ENCODE data around the gene EIF5B. TPM values are rescaled to one million over a fixed set of nuclear protein-coding genes. Genes with fewer than 3 reads are reported as not detected.
"Not testable (repeated sequence)": the region's sequence is repeated elsewhere in the genome, so short reads cannot be mapped to it uniquely, and the experiment has no call there.

EIF5B gene
- polyA plus RNA-seq, 1 experiment, result 4.8 TPM

GRCh38 chr2:99342536-99342935, 5.3 kb downstream of the EIF5B start:
- CTCF ChIA-PET, result no interaction called here
- no peak overlapping the region for H3K4me3 ChIP-seq (ENCODE audit: low read depth, low read length)
- H3K27me3 ChIP-seq (ENCODE audit: control insufficient read depth, insufficient read depth, low read length), result no peaks in the 10 kb centered on the region
- no peak for DNase-seq (ENCODE audit: low read depth)
- no peak for TF ChIP-seq CTCF (IDR thresholded peaks at IDR 0.05; ENCODE audit: insufficient read depth, low read depth, low read length)
- POLR2A ChIA-PET, result no interaction called here
- H3K36me3 ChIP-seq (ENCODE audit: control insufficient read depth, insufficient read depth, low read length), result no peaks in the 10 kb centered on the region

- H3K36me3 ChIP-seq (ENCODE audit: control insufficient read depth, insufficient read depth, low read length); H3K4me3 ChIP-seq (ENCODE audit: low read depth, low read length); H3K27me3 ChIP-seq (ENCODE audit: control insufficient read depth, insufficient read depth, low read length); POLR2A ChIA-PET; DNase-seq (ENCODE audit: low read depth); CTCF ChIA-PET: not testable (repeated sequence)
Observed at GRCh38 chr2:99345446-99345845, 8.3 kb downstream of the EIF5B start.

GRCh38 chr2:99346218-99346617, 9.0 kb downstream of the EIF5B start:
- Histone ChIP-seq H3K36me3 (ENCODE audit: control insufficient read depth, insufficient read depth, low read length) (no peaks in the 10 kb centered on the region), H3K27me3 (ENCODE audit: control insufficient read depth, insufficient read depth, low read length) (no peaks in the 10 kb centered on the region), H3K4me3 (ENCODE audit: low read depth, low read length) (no peak overlapping the region)
- no peak for TF ChIP-seq CTCF (IDR thresholded peaks at IDR 0.05; ENCODE audit: insufficient read depth, low read depth, low read length)
- DNase-seq (ENCODE audit: low read depth), result no peak
- ChIA-PET CTCF (no interaction called here), POLR2A (no interaction called here)

DNA sequence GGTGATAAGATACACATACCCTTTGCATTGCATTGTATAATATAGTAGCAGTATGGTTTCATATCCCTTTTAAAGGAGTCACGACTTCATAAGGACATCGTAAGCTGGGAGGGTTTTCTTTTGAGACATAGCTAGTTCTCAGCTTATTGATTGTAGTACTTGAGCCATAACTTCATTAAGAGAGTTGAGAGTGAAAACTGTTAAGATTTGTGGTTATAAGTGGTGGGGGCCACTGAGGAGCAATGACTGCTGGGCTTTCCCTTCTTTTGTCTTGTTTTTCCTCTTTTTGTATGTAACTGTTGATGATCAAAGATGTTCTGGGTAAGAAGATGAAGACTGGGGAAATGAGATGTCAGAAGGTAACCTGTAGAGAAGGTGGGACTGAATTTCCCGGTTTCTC, 11.0 kb downstream of the EIF5B start:
- Histone ChIP-seq H3K4me3 (ENCODE audit: low read depth, low read length) (no peak overlapping the region), H3K27me3 (ENCODE audit: control insufficient read depth, insufficient read depth, low read length) (no peaks in the 10 kb centered on the region), H3K36me3 (ENCODE audit: control insufficient read depth, insufficient read depth, low read length) (no peaks in the 10 kb centered on the region)
- DNase-seq (ENCODE audit: low read depth), result no peak
- POLR2A ChIA-PET, result no interaction called here
- CTCF ChIA-PET, result interaction anchor here (1.4 kb wide), 1 partner anchor 11 kb away, joined by 6 read pairs; the partner anchor contains the start of gene EIF5B
- no peak for TF ChIP-seq CTCF (IDR thresholded peaks at IDR 0.05; ENCODE audit: insufficient read depth, low read depth, low read length)

DNA sequence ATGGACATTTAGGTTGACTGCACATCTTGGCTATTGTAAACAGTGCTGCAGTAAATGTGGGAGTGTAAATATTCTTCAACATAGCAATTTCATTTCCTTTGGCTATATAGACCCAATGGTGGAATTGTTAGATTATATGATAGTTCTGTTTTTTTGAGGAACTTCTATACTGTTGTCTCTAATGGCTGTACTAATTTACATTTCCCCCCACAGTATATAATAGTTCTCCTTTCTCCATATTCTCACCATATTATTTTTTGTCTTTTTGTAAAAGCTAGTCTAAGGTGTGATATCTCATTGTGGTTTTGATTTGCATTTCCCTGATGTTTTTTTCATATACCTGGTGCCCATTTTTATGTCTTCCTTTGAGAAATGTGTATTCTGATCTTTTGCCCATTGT, 13.0 kb downstream of the EIF5B start:
- Histone ChIP-seq H3K36me3 (ENCODE audit: control insufficient read depth, insufficient read depth, low read length) (no peaks in the 10 kb centered on the region), H3K27me3 (ENCODE audit: control insufficient read depth, insufficient read depth, low read length) (no peaks in the 10 kb centered on the region), H3K4me3 (ENCODE audit: low read depth, low read length) (no peak overlapping the region)
- ChIA-PET CTCF (no interaction called here), POLR2A (no interaction called here)
- no peak for DNase-seq (ENCODE audit: low read depth)
- TF ChIP-seq CTCF (IDR thresholded peaks at IDR 0.05; ENCODE audit: insufficient read depth, low read depth, low read length), result no peak

DNA sequence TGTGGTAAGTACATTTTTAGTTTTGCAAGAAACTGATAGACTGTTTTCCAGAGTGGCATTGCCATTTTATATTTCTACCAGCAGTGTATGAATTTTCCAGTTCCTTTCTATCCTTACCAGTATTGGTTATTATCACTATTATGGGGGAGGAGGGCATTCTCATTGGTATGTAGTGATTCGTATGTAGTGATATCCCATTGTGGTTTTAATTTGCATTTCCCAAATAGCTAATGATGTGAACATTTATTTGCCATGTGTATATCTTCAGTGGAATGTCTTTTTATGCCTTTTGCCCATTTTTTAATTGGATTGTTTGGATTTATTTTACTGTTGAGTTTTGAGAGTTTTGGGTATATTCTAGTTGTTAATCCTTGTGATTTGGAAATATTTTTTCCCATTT, 16.9 kb downstream of the EIF5B start:
- POLR2A ChIA-PET, result interaction anchor here (0.6 to 0.7 kb wide), 2 partner anchors 107 to 338 kb away, joined by 3 to 4 read pairs; no protein-coding TSS in a partner anchor
- H3K27me3 ChIP-seq (ENCODE audit: control insufficient read depth, insufficient read depth, low read length), result no peaks in the 10 kb centered on the region
- CTCF ChIA-PET, result interaction anchor here (1.1 to 1.5 kb wide), 2 partner anchors 10 to 18 kb away, joined by 3 to 4 read pairs; partner anchors contain the start of gene TXNDC9
- H3K36me3 ChIP-seq (ENCODE audit: control insufficient read depth, insufficient read depth, low read length), result no peaks in the 10 kb centered on the region
- TF ChIP-seq CTCF (IDR thresholded peaks at IDR 0.05; ENCODE audit: insufficient read depth, low read depth, low read length), result no peak
- H3K4me3 ChIP-seq (ENCODE audit: low read depth, low read length), result no peak overlapping the region
- DNase-seq (ENCODE audit: low read depth), result no peak

GRCh38 chr2:99354825-99355224, 17.6 kb downstream of the EIF5B start:
- ChIA-PET CTCF (interaction anchor here (1.1 to 1.5 kb wide), 2 partner anchors 11 to 19 kb away, joined by 3 to 4 read pairs; partner anchors contain the start of gene TXNDC9), POLR2A (interaction anchor here (0.6 to 0.7 kb wide), 2 partner anchors 106 to 337 kb away, joined by 3 to 4 read pairs; no protein-coding TSS in a partner anchor)
- not testable (repeated sequence) for H3K4me3 ChIP-seq (ENCODE audit: low read depth, low read length); H3K27me3 ChIP-seq (ENCODE audit: control insufficient read depth, insufficient read depth, low read length); H3K36me3 ChIP-seq (ENCODE audit: control insufficient read depth, insufficient read depth, low read length); DNase-seq (ENCODE audit: low read depth)

Data from BJ (cell line).